SH-SY5Y (cell line): ENCODE results near the gene NGFR.

ENCODE experiments used
- GATA2 ChIP-seq: IDR thresholded peaks from 2 replicates; pipeline ENCODE4 v1.6.1; 2011; ENCODE audit warnings: mild to moderate bottlenecking, low read depth, low read length
- GATA3 ChIP-seq: IDR thresholded peaks from 2 replicates; pipeline ENCODE4 v1.6.1; 2011; ENCODE audit warnings: low read depth, mild to moderate bottlenecking, low read length, moderate library complexity

DNA sequence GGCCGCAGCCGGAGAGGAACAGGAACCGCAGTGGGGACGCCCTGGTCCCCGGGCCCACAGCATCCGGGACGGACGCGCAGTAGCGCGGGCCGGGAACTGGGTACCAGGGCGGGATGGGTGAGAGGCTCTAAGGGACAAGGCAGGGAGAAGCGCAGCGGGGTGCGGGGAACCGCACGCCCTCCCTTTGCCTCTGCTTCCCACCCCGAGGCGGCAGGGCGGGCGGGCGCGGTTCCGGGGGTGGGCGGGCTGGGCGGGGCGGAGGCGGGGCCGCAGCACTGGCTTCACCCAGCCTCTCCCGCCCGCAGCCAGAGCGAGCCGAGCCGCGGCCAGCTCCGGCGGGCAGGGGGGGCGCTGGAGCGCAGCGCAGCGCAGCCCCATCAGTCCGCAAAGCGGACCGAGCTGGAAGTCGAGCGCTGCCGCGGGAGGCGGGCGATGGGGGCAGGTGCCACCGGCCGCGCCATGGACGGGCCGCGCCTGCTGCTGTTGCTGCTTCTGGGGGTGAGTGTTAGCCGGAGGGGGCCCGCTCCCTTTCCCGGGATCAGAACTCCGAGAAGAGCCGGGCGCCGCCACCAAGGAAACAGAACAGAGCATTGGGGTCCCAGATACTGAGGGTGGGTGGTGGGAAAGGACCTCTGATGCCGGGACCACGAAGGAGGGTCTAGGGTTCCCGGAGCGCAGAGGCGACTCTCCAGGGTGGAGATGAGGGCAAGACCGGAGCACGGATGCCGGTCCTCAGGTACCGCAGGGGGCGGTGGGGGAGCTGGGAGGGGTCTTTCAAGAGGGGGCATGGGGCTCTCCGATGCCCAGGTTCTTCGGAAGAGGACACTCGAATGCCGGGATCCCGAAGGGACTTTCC, at the start of gene NGFR:
- TF ChIP-seq GATA3: no peak
- no peak for TF ChIP-seq GATA2
